NCI-H2081 (cell line): ENCODE measurements around the gene LRBA.

Experiments used
- DNase-seq, 2 experiments: peaks; one replicate each; lab custom pipeline; 2025; lab: John Stamatoyannopoulos, UW

The LRBA gene

DNA sequence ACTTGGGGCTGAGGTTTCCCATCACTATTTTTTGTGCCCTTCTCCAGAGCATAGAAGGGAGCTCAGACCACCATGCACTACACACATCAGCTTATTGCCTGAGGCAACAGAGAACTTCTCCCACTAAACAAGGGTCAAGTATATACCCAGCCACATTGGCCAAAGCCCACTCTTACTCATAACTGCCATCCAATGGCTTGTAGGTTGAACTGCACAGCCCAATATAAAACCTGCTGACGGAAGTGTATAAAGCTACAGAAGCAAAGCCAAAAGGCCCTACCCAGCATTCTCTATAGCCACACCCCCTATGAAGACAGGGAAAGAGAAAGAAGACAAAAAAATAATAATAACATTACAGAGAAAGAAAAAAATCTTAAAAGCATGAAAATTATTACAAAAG, 139.7 kb downstream of the LRBA start:
- DNase-seq = no peak

DNA sequence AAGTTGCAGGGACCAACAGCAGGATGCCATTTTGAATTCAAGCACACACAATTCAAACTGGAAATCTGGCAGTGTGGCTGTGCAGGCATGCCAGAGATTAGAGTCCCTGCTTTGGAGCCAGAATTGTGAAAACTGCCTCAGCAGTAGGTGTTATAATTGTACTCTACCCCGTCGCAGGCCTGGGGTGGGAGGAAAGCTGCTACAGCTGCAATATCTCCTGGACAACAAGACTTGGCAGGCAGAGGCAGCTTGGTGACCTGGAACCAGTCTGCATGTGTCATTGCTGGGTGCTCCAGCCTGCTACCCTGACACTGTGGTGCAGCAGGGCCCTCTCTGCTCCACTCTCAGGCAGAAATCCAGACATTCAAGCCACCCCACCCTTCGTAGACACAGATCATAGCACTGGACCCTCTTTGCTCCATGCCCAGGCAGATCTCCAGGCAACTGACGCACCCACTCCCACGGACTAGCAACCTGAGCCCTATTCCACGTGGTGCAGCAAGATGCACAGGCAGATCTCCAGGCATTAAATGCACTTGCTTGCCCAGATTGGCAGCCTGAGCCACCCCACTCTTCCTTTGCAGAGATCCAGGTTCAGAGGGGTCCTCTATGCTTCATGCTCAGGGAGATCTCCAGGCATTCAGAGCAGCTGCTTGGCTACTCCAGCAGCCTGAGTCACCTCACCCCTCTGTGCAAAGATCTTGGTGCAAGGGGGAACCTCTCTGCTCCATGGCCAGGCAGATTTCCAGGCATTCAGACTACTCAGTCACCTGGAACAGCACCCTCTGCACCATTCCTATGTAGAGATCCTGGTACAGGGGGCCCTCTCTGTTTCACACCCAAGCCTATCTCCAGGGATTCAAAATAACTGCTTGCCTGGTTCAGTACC, 140.5 kb downstream of the LRBA start:
- DNase-seq = peak in 1 of 2 experiments; percentile 55

DNA sequence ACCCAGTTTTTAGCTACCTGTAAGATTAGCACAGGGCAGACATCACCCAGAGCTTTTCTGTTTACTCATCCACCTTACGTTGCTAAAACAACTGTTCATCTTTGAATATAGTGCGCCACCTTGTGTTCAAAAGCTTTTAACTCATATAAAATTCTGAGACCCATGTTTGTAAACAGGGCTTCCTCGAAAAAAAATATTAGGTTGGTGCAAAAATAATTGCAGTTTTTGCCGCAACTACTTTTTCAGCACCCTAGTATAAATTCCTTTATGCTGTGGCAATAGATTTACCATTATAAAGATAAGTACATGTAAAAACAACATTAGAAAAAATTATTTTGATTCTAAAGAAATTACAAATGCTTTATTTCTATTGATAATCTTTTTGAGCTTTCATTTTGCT, 147.9 kb downstream of the LRBA start:
- DNase-seq = peak; percentile 63 to 77

DNA sequence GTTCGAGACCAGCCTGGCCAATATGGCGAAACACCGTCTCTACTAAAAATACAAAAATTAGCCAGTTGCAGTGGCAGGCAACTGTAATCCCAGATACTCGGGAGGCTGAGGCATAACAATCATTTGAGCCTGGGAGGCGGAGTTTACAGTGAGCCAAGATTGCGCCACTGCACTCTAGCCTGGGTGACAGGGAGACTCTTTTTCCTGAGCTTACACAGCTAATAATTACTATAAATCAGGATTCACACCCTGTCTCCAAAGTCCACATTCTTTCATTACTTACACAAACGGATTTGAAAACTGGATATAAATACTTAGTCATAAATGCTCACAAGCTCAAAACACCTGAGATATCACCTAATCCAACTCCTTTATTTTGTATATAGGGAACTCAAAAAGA, 151.6 kb downstream of the LRBA start:
- DNase-seq = no peak

- no peak for DNase-seq
These were observed 152.3 kb downstream of the LRBA start for GRCh38 chr4:150862829-150863228.

GRCh38 chr4:150859453-150859852, 155.6 kb downstream of the LRBA start:
- peak in 1 of 2 experiments; percentile 13 for DNase-seq

GRCh38 chr4:150855981-150856510, 159.0 kb downstream of the LRBA start:
- DNase-seq = no peak

GRCh38 chr4:150854600-150854999, 160.5 kb downstream of the LRBA start:
- no peak for DNase-seq

DNA sequence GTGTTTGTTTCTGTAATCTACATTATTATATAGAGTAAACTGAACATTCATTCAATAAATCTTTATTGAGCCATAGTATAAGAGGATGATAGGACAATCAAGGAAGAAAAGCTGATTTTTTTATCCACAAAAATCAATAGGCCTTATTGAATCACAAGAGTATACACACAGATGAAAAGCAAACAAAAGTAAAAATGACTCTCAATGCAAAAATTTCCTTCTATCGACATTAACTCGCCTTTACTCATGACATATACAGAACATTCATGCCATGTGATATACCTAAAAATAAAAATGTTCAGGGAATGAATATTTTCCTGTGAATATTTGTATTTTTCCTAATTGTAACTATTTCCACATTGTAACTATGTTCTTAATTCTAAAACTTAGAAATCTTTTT, 161.2 kb downstream of the LRBA start:
- DNase-seq = no peak

DNA sequence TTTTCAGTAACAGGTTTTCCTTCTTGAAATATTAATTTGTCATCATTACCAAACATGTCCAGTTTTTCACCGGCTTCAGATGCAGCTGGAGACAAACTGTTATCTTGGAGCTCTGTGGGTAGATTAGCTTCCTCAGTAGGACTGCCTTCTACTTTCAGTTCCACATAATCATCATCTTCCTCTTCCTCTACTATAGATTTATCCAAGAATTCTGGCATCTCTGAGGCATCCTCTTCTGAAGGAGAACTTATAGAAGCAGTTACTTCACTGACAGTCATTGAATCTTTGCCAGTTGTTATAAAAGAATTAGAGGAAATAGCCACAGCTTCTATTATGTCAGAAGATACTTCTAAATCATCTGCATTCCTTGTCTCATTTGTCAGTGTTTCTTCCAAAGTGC, 162.9 kb downstream of the LRBA start:
- DNase-seq = no peak

DNA sequence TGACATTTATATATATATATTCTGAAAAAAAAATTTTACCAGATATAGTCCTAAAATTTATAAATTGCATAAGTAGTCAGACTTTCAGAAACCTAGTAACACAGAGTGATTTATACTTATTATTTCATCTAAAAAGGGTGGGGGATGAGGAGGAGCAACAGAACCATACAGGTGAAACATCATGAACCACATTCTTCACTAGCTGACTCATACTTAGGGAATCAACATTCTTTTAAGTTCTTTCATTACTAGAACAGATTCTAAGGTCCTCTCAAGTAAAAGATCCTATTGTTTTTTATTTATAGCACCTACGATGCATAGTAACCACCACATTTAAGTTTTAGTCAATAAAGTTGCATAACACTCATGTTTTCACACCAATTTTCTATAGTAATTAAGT, 166.1 kb downstream of the LRBA start:
- DNase-seq = no peak

- no peak for DNase-seq
These were observed 186.9 kb downstream of the LRBA start for GRCh38 chr4:150828159-150828558.

DNA sequence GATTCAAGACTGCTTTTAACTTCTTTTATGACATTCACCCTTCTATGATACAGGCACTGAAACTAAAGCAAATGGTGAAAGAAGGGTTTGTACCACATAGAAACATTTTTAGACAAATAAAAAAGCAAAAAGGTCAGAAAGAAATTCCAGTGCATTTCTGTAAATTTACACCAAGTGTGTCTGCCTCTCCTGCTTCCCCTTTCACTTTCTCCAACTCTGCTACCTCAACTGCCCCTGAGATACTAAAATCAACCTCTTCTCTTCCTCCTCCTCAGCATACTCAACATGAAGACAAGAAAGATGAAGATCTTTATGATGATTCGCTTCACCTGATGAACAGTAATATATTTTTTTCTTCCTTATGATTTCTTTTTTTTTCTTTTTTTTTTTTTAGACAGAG, 187.9 kb downstream of the LRBA start:
- no peak for DNase-seq

GRCh38 chr4:150826306-150826705, 188.8 kb downstream of the LRBA start:
- no peak for DNase-seq

- DNase-seq = no peak
These were observed 192.7 kb downstream of the LRBA start for GRCh38 chr4:150822407-150822806.

DNA sequence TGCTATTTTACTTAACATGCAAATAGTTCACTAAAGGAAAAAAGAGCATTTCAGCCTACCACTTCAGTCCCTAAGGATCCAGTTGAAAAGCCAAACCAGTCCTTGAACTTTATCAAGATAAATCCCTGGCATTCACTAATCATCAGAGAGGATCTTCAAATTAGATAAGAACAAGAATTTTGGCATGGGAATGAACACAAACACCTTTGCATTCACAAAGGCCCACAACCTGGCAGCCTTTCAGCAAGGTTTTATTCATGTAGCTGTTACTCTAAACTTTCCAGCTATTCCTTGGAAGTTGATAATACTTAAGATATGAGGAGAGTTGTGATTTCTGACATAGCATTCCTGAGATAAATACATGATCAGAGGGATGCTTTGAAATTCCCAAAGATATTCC, 193.4 kb downstream of the LRBA start:
- no peak for DNase-seq

GRCh38 chr4:150820409-150820808, 194.7 kb downstream of the LRBA start:
- no peak for DNase-seq

GRCh38 chr4:150818661-150819060, 196.4 kb downstream of the LRBA start:
- no peak for DNase-seq

DNA sequence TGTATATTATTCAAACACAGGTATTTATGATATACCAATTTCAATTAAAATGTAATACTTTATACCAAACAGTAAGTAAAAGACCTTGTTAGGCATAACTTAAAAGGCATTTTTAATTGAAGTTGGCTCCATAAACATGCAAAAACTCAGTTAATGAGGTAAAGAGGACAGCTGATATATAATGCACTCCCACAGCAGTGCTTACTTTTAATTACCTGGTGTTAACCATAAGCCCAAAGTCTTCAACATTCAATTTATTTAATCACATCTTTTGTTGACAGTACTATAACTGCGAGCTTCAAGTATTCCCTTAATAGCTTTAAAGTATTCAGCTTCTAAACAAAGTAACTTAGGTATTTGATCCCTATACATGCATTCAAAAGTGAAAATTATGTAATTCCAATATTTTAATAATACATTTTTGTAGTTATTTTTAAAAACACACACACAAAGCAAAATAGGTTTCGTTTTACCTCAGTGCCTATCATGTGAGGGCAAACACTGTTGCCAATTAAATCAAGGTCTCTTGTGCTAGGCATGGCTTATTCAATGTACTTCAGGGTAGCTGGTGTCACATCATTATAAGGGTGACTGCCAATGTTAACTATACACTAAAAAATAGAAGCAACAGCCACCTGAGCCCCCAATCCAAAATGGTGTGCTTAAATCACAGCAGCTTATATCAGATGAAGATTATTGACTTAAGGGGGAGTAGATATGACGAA, 197.1 kb downstream of the LRBA start:
- no peak for DNase-seq

GRCh38 chr4:150817017-150817416, 198.1 kb downstream of the LRBA start:
- DNase-seq = no peak

GRCh38 chr4:150816491-150816890, 198.6 kb downstream of the LRBA start:
- DNase-seq = no peak

DNA sequence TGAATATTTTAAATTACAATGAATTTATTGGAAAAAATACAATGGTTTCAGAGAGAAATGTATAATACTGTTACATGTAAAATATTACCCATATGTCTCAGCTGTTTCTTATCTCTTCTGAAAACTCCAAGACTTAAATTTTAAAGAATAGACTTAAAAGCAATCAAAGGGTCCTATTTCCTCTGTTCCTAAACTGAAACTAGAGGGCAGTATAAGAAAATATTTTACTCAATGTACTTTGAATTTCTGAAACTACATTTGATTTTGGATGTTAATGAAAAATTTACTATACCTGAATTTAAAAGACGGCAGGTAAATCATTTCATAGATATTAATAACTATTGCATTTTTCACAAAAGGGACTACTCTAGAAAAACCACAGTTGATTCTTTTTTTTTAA, 200.2 kb downstream of the LRBA start:
- no peak for DNase-seq
